SK-N-DZ (cell line): ENCODE results near the gene H3-3A.
"Not testable (repeated sequence)": the region's sequence is repeated elsewhere in the genome, so short reads cannot be mapped to it uniquely, and the experiment has no call there.

ENCODE experiments used
- DNase-seq: peaks from one replicate; pipeline ENCODE4 v3.0.0-alpha.2; 2015; ENCODE audit warnings: low spot score

The H3-3A gene

GRCh38 chr1:226083302-226084101, 21.0 kb downstream of the H3-3A start:
- DNase-seq, result peak; percentile 84

GRCh38 chr1:226085675-226086285, 23.3 kb downstream of the H3-3A start:
- no peak for DNase-seq

- DNase-seq, result peak; percentile 58
These were observed 24.3 kb downstream of the H3-3A start for GRCh38 chr1:226086776-226087175.

GRCh38 chr1:226091461-226091860, 28.9 kb downstream of the H3-3A start:
- no peak for DNase-seq

- not testable (repeated sequence) for DNase-seq
These were observed 29.7 kb downstream of the H3-3A start for GRCh38 chr1:226092048-226092820.

- DNase-seq, result no peak
These were observed 30.4 kb downstream of the H3-3A start for GRCh38 chr1:226092965-226093364.

GRCh38 chr1:226093621-226094020, 31.1 kb downstream of the H3-3A start:
- DNase-seq, result no peak

- DNase-seq, result no peak
These were observed 31.9 kb downstream of the H3-3A start for GRCh38 chr1:226094451-226094850.

- no peak for DNase-seq
These were observed 32.8 kb downstream of the H3-3A start for GRCh38 chr1:226095286-226095685.

- no peak for DNase-seq
These were observed 35.5 kb downstream of the H3-3A start for GRCh38 chr1:226097866-226098625.

GRCh38 chr1:226098870-226099835, 36.6 kb downstream of the H3-3A start:
- no peak for DNase-seq

GRCh38 chr1:226100436-226101391, 38.2 kb downstream of the H3-3A start:
- DNase-seq, result peak; percentile 39

- peak; percentile 29 for DNase-seq
These were observed 42.2 kb downstream of the H3-3A start for GRCh38 chr1:226104671-226105121.

GRCh38 chr1:226107471-226108460, 45.2 kb downstream of the H3-3A start:
- no peak for DNase-seq

GRCh38 chr1:226108935-226109828, 46.7 kb downstream of the H3-3A start:
- DNase-seq, result peak; percentile 57

GRCh38 chr1:226109829-226110248, 47.3 kb downstream of the H3-3A start:
- peak; percentile 90 for DNase-seq
